Neural cell (in vitro differentiated cells): ENCODE results near the gene CASP3. TPM values are rescaled to one million over a fixed set of nuclear protein-coding genes. Genes with fewer than 3 reads are reported as not detected.

Experiments
- H2AFZ ChIP-seq: fragments of 200-600, 300-800 bp; sonication (generic), shearing (Covaris generic); 2 replicates; pipeline ENCODE4 v1.6.0; 2014; ENCODE audit warnings: low read depth, mild to moderate bottlenecking, antibody characterized with exemption, low read length, moderate library complexity
- H3F3A ChIP-seq: fragments of 200-600 bp; shearing (Covaris generic); 2 replicates; pipeline ENCODE4 v1.6.1; 2016; ENCODE audit warnings: mild to moderate bottlenecking, moderate library complexity, mixed read lengths, antibody characterized with exemption, low read length; ENCODE audit not compliant: insufficient read depth, poor library complexity, severe bottlenecking
- H3K27ac ChIP-seq: fragments of 200-600, 300-800 bp; sonication (generic), shearing (Covaris generic); 2 replicates; pipeline ENCODE4 v1.5.1; 2014; ENCODE audit warnings: mild to moderate bottlenecking, low read length, moderate library complexity
- H3K27me3 ChIP-seq: fragments of 300-800, 200-600 bp; sonication (generic), shearing (Covaris generic); 2 replicates; pipeline ENCODE4 v1.6.0; 2014; ENCODE audit warnings: mild to moderate bottlenecking, low read depth, low read length, moderate library complexity; ENCODE audit not compliant: insufficient read depth
- H3K36me3 ChIP-seq: fragments of 300-800, 200-600 bp; sonication (generic), shearing (Covaris generic); 2 replicates; pipeline ENCODE4 v1.5.1; 2014; ENCODE audit warnings: mild to moderate bottlenecking, antibody characterized with exemption, low read length, moderate library complexity; ENCODE audit not compliant: insufficient read depth
- H3K4me2 ChIP-seq: fragments of 300-800, 200-600 bp; sonication (generic), shearing (Covaris generic); 2 replicates; pipeline ENCODE4 v1.6.0; 2014; ENCODE audit warnings: mild to moderate bottlenecking, low read length
- H3K4me3 ChIP-seq: fragments of 300-800, 200-600 bp; sonication (generic), shearing (Covaris generic); 2 replicates; pipeline ENCODE4 v1.5.1; 2014; ENCODE audit warnings: mild to moderate bottlenecking, low read length, moderate library complexity
- H3K79me2 ChIP-seq: fragments of 200-600 bp; shearing (Covaris generic); replicated peaks from 2 replicates; pipeline ENCODE4 v1.6.0; 2014; ENCODE audit warnings: mild to moderate bottlenecking, low read length, moderate library complexity; ENCODE audit not compliant: insufficient read depth
- H3K9ac ChIP-seq: fragments of 300-800, 200-600 bp; sonication (generic), shearing (Covaris generic); 2 replicates; pipeline ENCODE4 v1.6.1; 2016; ENCODE audit warnings: mild to moderate bottlenecking, low read length, mixed read lengths
- H3K9me2 ChIP-seq: fragments of 200-600 bp; shearing (Covaris generic); 2 replicates; pipeline ENCODE4 v1.6.1; 2016; ENCODE audit warnings: mild to moderate bottlenecking, low read length, mixed read lengths; ENCODE audit not compliant: insufficient read depth
- H3K9me3 ChIP-seq: fragments of 200-600, 300-800 bp; sonication (generic), shearing (Covaris generic); 2 replicates; pipeline ENCODE4 v1.6.1; 2016; ENCODE audit warnings: mild to moderate bottlenecking, mixed run types, low read length, moderate library complexity, mixed read lengths
- H4K20me1 ChIP-seq: fragments of 200-600 bp; shearing (Covaris generic); 2 replicates; pipeline ENCODE4 v1.6.1; 2016; ENCODE audit warnings: mild to moderate bottlenecking, mixed run types; ENCODE audit not compliant: insufficient read depth
- CTCF ChIP-seq: fragments of 450-650 bp; IDR thresholded peaks from 2 replicates; pipeline ENCODE4 v1.5.1; 2014; ENCODE audit warnings: antibody characterized with exemption, mild to moderate bottlenecking, moderate library complexity; ENCODE audit not compliant: poor library complexity, severe bottlenecking
- EP300 ChIP-seq: fragments of 450-650 bp; conservative IDR thresholded peaks from 2 replicates; pipeline ENCODE4 v1.6.1; 2014; ENCODE audit warnings: antibody characterized with exemption, mild to moderate bottlenecking, moderate library complexity; ENCODE audit not compliant: poor library complexity, severe bottlenecking
- EZH2 ChIP-seq: fragments of 200-600, 300-800 bp; shearing (Covaris generic), sonication (generic); IDR thresholded peaks from 2 replicates; pipeline ENCODE4 v1.6.1; 2014; ENCODE audit warnings: antibody characterized with exemption, low read length, borderline replicate concordance, mild to moderate bottlenecking; ENCODE audit not compliant: insufficient read depth, poor library complexity, severe bottlenecking
- MXI1 ChIP-seq: fragments of 450-650 bp; conservative IDR thresholded peaks from 2 replicates; pipeline ENCODE4 v1.6.1; 2014; ENCODE audit warnings: antibody characterized with exemption, mild to moderate bottlenecking; ENCODE audit not compliant: poor library complexity, severe bottlenecking
- POLR2AphosphoS5 ChIP-seq: IDR thresholded peaks from 2 replicates; pipeline ENCODE4 v1.6.1; 2012
- RAD21 ChIP-seq: fragments of 450-650 bp; conservative IDR thresholded peaks from 2 replicates; pipeline ENCODE4 v1.6.1; 2014; ENCODE audit warnings: antibody characterized with exemption, mild to moderate bottlenecking, moderate library complexity
- REST ChIP-seq: IDR thresholded peaks from 2 replicates; pipeline ENCODE4 v1.6.1; 2012; ENCODE audit warnings: borderline replicate concordance
- SMC3 ChIP-seq: fragments of 450-650 bp; conservative IDR thresholded peaks from 2 replicates; pipeline ENCODE4 v1.6.1; 2014; ENCODE audit warnings: antibody characterized with exemption, mild to moderate bottlenecking, moderate library complexity; ENCODE audit not compliant: poor library complexity
- TAF1 ChIP-seq: IDR thresholded peaks from 2 replicates; pipeline ENCODE4 v1.6.1; 2012; ENCODE audit warnings: low read depth
- polyA plus RNA-seq: library from polyadenylated mRNA; depleted of rRNA; stranded (reverse); fragments of >200 nt; gene quantifications from 2 replicates; pipeline ENCODE4 v1.2.3, GENCODE V29; 2014

The CASP3 gene
- polyA plus RNA-seq, 1 donor from 2014 or later = 116 TPM

GRCh38 chr4:184641022-184641421, 8.2 kb downstream of the CASP3 start:
- H3K36me3 ChIP-seq = no peaks in the 10 kb centered on the region
- no peaks in the 10 kb centered on the region for H3K9me3 ChIP-seq

GRCh38 chr4:184636897-184637296, 12.3 kb downstream of the CASP3 start:
- Histone ChIP-seq H3K4me3 (no peak overlapping the region), H2AFZ (no peak overlapping the region), H3K27ac (no peak overlapping the region), H3K79me2 (peaks cover 24% of the 10 kb centered on the region), H3K9me3 (no peaks in the 10 kb centered on the region), H3K4me2 (no peak overlapping the region), H3K36me3 (peaks cover 3% of the 10 kb centered on the region), H3K9me2 (no peaks in the 10 kb centered on the region), H3K9ac (no peak overlapping the region), H4K20me1 (no peaks in the 10 kb centered on the region), H3K27me3 (no peaks in the 10 kb centered on the region), H3F3A (no peaks in the 10 kb centered on the region)
- TF ChIP-seq SMC3 (no peak), TAF1 (no peak), RAD21 (no peak), EZH2 (no peak), EP300 (no peak), CTCF (no peak), MXI1 (no peak)

More at GRCh38 chr4:184641022-184641421, 8.2 kb downstream of the CASP3 start:
- no peaks in the 10 kb centered on the region for H4K20me1 ChIP-seq
- no peak overlapping the region for H3K4me2 ChIP-seq
- no peak for TF ChIP-seq EZH2
- no peak for TF ChIP-seq REST
- no peak for TF ChIP-seq CTCF
- no peak for TF ChIP-seq TAF1
- no peak for TF ChIP-seq SMC3
- TF ChIP-seq POLR2AphosphoS5 = no peak
- TF ChIP-seq MXI1 = no peak
- TF ChIP-seq RAD21 = no peak
- no peak for TF ChIP-seq EP300
- no peak overlapping the region for H2AFZ ChIP-seq
- no peaks in the 10 kb centered on the region for H3K9me2 ChIP-seq
- H3K27ac ChIP-seq = no peak overlapping the region
- H3F3A ChIP-seq = no peaks in the 10 kb centered on the region
- H3K4me3 ChIP-seq = no peak overlapping the region
- no peaks in the 10 kb centered on the region for H3K27me3 ChIP-seq
- H3K9ac ChIP-seq = no peak overlapping the region
- H3K79me2 ChIP-seq = peaks cover 39% of the 10 kb centered on the region
